ENCODE measurements around the gene AURKB.

DNA sequence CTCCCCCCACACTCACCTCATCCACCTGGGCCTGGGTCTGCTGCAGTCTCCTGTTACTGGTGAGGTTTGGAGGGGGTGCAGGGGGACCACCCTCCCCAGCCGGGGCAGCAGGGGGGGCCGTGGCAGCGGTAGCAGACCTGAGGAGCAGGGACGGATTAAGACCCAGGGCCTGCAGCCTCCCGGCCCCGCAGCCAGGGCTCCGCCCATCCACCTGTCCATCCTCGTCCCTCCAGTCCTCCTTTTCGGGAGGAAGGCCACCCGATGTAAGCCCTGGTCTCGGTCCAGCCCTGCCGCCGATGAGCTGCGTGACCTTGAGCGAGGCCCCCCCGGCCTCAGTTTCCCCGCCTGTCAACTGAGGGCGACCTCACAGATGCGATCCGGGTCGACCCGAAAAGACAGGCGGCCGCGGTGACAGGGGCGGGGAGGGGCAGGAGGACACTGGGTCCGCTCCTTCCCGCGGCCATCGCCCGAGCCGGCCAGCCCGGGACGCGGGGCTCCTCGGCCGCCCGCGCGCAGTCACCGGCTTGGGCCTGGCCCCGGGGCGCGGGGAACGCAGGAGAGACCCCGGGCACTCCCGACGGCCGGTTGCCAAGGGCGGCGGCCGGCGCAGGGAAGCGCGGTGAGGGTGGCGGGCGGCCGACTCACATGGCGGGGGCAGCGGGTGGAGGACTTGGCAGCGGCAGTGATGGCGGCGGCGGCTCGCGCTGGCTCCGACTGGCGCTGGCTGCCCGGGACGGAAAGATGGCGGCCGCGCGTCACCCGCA lies 48.0 kb downstream of the AURKB start, which contains the start of gene VAMP2:
- TF ChIP-seq, protein P1, sequence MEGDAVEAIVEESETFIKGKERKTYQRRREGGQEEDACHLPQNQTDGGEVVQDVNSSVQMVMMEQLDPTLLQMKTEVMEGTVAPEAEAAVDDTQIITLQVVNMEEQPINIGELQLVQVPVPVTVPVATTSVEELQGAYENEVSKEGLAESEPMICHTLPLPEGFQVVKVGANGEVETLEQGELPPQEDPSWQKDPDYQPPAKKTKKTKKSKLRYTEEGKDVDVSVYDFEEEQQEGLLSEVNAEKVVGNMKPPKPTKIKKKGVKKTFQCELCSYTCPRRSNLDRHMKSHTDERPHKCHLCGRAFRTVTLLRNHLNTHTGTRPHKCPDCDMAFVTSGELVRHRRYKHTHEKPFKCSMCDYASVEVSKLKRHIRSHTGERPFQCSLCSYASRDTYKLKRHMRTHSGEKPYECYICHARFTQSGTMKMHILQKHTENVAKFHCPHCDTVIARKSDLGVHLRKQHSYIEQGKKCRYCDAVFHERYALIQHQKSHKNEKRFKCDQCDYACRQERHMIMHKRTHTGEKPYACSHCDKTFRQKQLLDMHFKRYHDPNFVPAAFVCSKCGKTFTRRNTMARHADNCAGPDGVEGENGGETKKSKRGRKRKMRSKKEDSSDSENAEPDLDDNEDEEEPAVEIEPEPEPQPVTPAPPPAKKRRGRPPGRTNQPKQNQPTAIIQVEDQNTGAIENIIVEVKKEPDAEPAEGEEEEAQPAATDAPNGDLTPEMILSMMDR (IDR thresholded peaks at IDR 0.05), result peak in 2 of 7 experiments; percentile 18 to 21
- TF ChIP-seq POLR2AphosphoS5 (IDR thresholded peaks at IDR 0.05), result peak; percentile 82 to 96 (median 95)
- TF ChIP-seq POLR2A (IDR thresholded peaks at IDR 0.05), result no peak
